GM23338 (cell line): Measurements from ENCODE around the gene URAD. TPM values are rescaled to one million over a fixed set of nuclear protein-coding genes. Genes with fewer than 3 reads are reported as not detected.

Experiments
- ATAC-seq: fragments of 200-7000 bp; cut with Tn5 transposase; 3 replicates; pipeline ENCODE4 v1.9.1; 2020
- DNase-seq: peaks from one replicate; pipeline ENCODE4 v3.0.0-alpha.2; 2015; ENCODE audit warnings: low spot score
- H2AFZ ChIP-seq: fragments of 200-600 bp; sonication (generic); 2 replicates; pipeline ENCODE4 v1.8.0; 2016; ENCODE audit warnings: antibody characterized with exemption, mild to moderate bottlenecking, moderate library complexity
- H3F3A ChIP-seq: fragments of 200-600 bp; sonication (generic); replicated peaks from 2 replicates; pipeline ENCODE4 v1.8.0; 2017; ENCODE audit warnings: antibody characterized with exemption, mixed run types, low read depth
- H3K27ac ChIP-seq: fragments of 200-600 bp; sonication (generic); 2 replicates; pipeline ENCODE4 v1.6.1; 2016; ENCODE audit warnings: low read depth
- H3K27me3 ChIP-seq: fragments of 200-600 bp; sonication (generic); 2 replicates; pipeline ENCODE4 v1.8.0; 2016; ENCODE audit warnings: mild to moderate bottlenecking, mixed run types, moderate library complexity; ENCODE audit not compliant: insufficient read depth
- H3K36me3 ChIP-seq: fragments of 200-600 bp; sonication (generic); 2 replicates; pipeline ENCODE4 v1.8.0; 2016; ENCODE audit warnings: mild to moderate bottlenecking; ENCODE audit not compliant: insufficient read depth
- H3K4me1 ChIP-seq: fragments of 200-600 bp; sonication (generic); 2 replicates; pipeline ENCODE4 v1.8.0; 2016; ENCODE audit warnings: mild to moderate bottlenecking, moderate library complexity; ENCODE audit not compliant: insufficient read depth
- H3K4me2 ChIP-seq: fragments of 200-600 bp; sonication (generic); 2 replicates; pipeline ENCODE4 v1.7.1; 2017; ENCODE audit warnings: mixed run types
- H3K4me3 ChIP-seq: fragments of 200-600 bp; sonication (generic); 2 replicates; pipeline ENCODE4 v1.6.1; 2016; ENCODE audit warnings: mixed run types
- H3K79me2 ChIP-seq: fragments of 200-600 bp; sonication (generic); replicated peaks from 2 replicates; pipeline ENCODE4 v1.8.0; 2017; ENCODE audit warnings: mild to moderate bottlenecking; ENCODE audit not compliant: insufficient read depth
- H3K9me2 ChIP-seq: fragments of 200-600 bp; sonication (generic); 2 replicates; pipeline ENCODE4 v1.8.0; 2017; ENCODE audit not compliant: insufficient read depth
- H4K20me1 ChIP-seq: fragments of 200-600 bp; sonication (generic); replicated peaks from 2 replicates; pipeline ENCODE4 v1.8.0; 2017; ENCODE audit warnings: mild to moderate bottlenecking; ENCODE audit not compliant: insufficient read depth
- H3K27ac Mint-ChIP-seq: 2 replicates; pipeline ENCODE4 v1.8.0; 2020; ENCODE audit warnings: inconsistent platforms, mild to moderate bottlenecking, moderate library complexity, mixed read lengths
- H3K27me3 Mint-ChIP-seq: 3 replicates; pipeline ENCODE4 v1.8.0; 2022; ENCODE audit warnings: low read depth, mild to moderate bottlenecking, moderate library complexity, mixed read lengths, inconsistent platforms; ENCODE audit not compliant: insufficient read depth, poor library complexity
- H3K36me3 Mint-ChIP-seq: 3 replicates; pipeline ENCODE4 v1.8.0; 2021; ENCODE audit warnings: low read depth, mild to moderate bottlenecking, inconsistent platforms, moderate library complexity, mixed read lengths
- H3K4me1 Mint-ChIP-seq: 3 replicates; pipeline ENCODE4 v1.8.0; 2020; ENCODE audit warnings: mild to moderate bottlenecking, inconsistent platforms, mixed read lengths
- H3K4me3 Mint-ChIP-seq: 3 replicates; pipeline ENCODE4 v1.8.0; 2021; ENCODE audit warnings: moderate library complexity, mild to moderate bottlenecking, inconsistent platforms, mixed read lengths
- H3K9me3 Mint-ChIP-seq: 3 replicates; pipeline ENCODE4 v1.8.0; 2020; ENCODE audit warnings: moderate library complexity, mild to moderate bottlenecking, inconsistent platforms, mixed read lengths
- CREB1 ChIP-seq: fragments of 250-450 bp; sonication (Bioruptor Pico); IDR thresholded peaks from 2 replicates; pipeline ENCODE4 v1.5.0; 2020; ENCODE audit warnings: low read depth, mild to moderate bottlenecking, moderate library complexity
- CTCF ChIP-seq, 2 experiments: fragments of 200-600 bp in 1 of 2; sonication (generic) in 1 of 2; conservative IDR thresholded peaks; 2 replicates each; pipeline versions ENCODE4 v1.5.1 to v1.6.1; 2016 to 2017; ENCODE audit warnings: antibody characterized with exemption in 2 of 2, low read depth in 2 of 2, mild to moderate bottlenecking in 2 of 2, moderate library complexity in 1 of 2
- ETS1 ChIP-seq: IDR thresholded peaks from 2 replicates; pipeline ENCODE4 v1.6.1; 2016; ENCODE audit warnings: antibody characterized with exemption
- EZH2 ChIP-seq: fragments of 200-600 bp; sonication (generic); IDR thresholded peaks from one replicate; pipeline ENCODE4 v1.8.0; 2017; ENCODE audit warnings: antibody characterized with exemption, mild to moderate bottlenecking, low read depth; ENCODE audit not compliant: unreplicated experiment
- EZH2phosphoT487 ChIP-seq: fragments of 200-600 bp; sonication (generic); IDR thresholded peaks from one replicate; pipeline ENCODE4 v1.8.1; 2018; ENCODE audit warnings: antibody characterized with exemption; ENCODE audit not compliant: unreplicated experiment
- JUNB ChIP-seq: IDR thresholded peaks from one replicate; pipeline ENCODE4 v1.6.1; 2016; ENCODE audit warnings: antibody characterized with exemption; ENCODE audit not compliant: unreplicated experiment
- NANOG ChIP-seq: IDR thresholded peaks from 2 replicates; pipeline ENCODE4 v1.6.1; 2016; ENCODE audit warnings: antibody characterized with exemption, borderline replicate concordance
- POLR2AphosphoS5 ChIP-seq: IDR thresholded peaks from 2 replicates; pipeline ENCODE4 v1.6.1; 2016; ENCODE audit warnings: antibody characterized with exemption, low read depth
- REST ChIP-seq: IDR thresholded peaks from one replicate; pipeline ENCODE4 v1.6.1; 2018; ENCODE audit warnings: antibody characterized with exemption; ENCODE audit not compliant: unreplicated experiment
- STAT1 ChIP-seq: IDR thresholded peaks from one replicate; pipeline ENCODE4 v1.6.1; 2016; ENCODE audit warnings: antibody characterized with exemption; ENCODE audit not compliant: unreplicated experiment
- ZNF114 ChIP-seq: fragments of 250-450 bp; sonication (Bioruptor Pico); IDR thresholded peaks from 2 replicates; pipeline ENCODE4 v1.5.0; 2020; ENCODE audit warnings: mild to moderate bottlenecking, moderate library complexity
- ZNF331 ChIP-seq: fragments of 250-450 bp; sonication (Bioruptor Pico); IDR thresholded peaks from 2 replicates; pipeline ENCODE4 v1.5.0; 2020; ENCODE audit warnings: low read depth, mild to moderate bottlenecking, moderate library complexity
- ZNF462 ChIP-seq: fragments of 250-450 bp; sonication (Bioruptor Pico); IDR thresholded peaks from 2 replicates; pipeline ENCODE4 v1.5.0; 2020; ENCODE audit warnings: mild to moderate bottlenecking, moderate library complexity
- polyA plus RNA-seq: library from polyadenylated mRNA; unstranded; fragments of >200 nt; fragmentation: Nextera tagmentation; extraction: Ambion mirVana; gene quantifications from 2 replicates; pipeline ENCODE4 v1.2.1, GENCODE V29; 2016
- total RNA-seq: library from RNA; depleted of rRNA; stranded (reverse); fragments of >200 nt; shearing (Covaris generic); gene quantifications from 2 replicates; pipeline ENCODE4 v1.2.3, GENCODE V29; 2014

URAD gene
- total and polyA plus RNA-seq, 2 experiments from 2014 or later = not detected

GRCh38 chr13:27933580-27934328, 54.7 kb downstream of the URAD start:
- no peak overlapping the region for H2AFZ ChIP-seq
- no peak for DNase-seq
- H3K27me3 Mint-ChIP-seq = peaks cover 43% of the 10 kb centered on the region
- H3F3A ChIP-seq = no peaks in the 10 kb centered on the region; the same call in 1 of the 2 replicates
- TF ChIP-seq CREB1 (CRISPR knock-in tag) = no peak
- no peak for TF ChIP-seq EZH2phosphoT487
- no peak for TF ChIP-seq ZNF331
- no peak for TF ChIP-seq CTCF (conservative IDR thresholded peaks at IDR 0.05; ENCODE audit: low read depth in 2 of 2)
- no peak for TF ChIP-seq ETS1
- no peak for TF ChIP-seq ZNF462
- no peak for TF ChIP-seq STAT1
- no peak for TF ChIP-seq POLR2AphosphoS5
- no peak for TF ChIP-seq JUNB
- TF ChIP-seq NANOG = no peak
- TF ChIP-seq EZH2 = no peak
- TF ChIP-seq ZNF114 (CRISPR knock-in tag) = no peak
- TF ChIP-seq REST = no peak
- no peak overlapping the region for H3K27ac Mint-ChIP-seq
- H3K36me3 ChIP-seq = no peaks in the 10 kb centered on the region
- no peak overlapping the region for H3K4me2 ChIP-seq
- ATAC-seq = no peak
- H3K4me1 ChIP-seq = peaks cover 8% of the 10 kb centered on the region
- no peaks in the 10 kb centered on the region for H3K9me3 Mint-ChIP-seq
- no peak overlapping the region for H3K27ac ChIP-seq
- H3K4me1 Mint-ChIP-seq = peaks cover 7% of the 10 kb centered on the region; the same call in 2 of the 3 replicates
- no peak overlapping the region for H3K4me3 ChIP-seq
- no peaks in the 10 kb centered on the region for H3K9me2 ChIP-seq
- peaks cover 58% of the 10 kb centered on the region for H3K27me3 ChIP-seq
- no peaks in the 10 kb centered on the region for H3K79me2 ChIP-seq
- H3K36me3 Mint-ChIP-seq = no peaks in the 10 kb centered on the region
- H3K4me3 Mint-ChIP-seq = no peak overlapping the region
- peaks cover 25% of the 10 kb centered on the region for H4K20me1 ChIP-seq
